GM21529 (cell line): Measurements from ENCODE around the gene GPS1.

Source experiments
- ATAC-seq: cut with Tn5 transposase; IDR thresholded peaks from one replicate; pipeline ENCODE4 v1.9.1; 2021; ENCODE audit not compliant: unreplicated experiment

Gene GPS1

DNA sequence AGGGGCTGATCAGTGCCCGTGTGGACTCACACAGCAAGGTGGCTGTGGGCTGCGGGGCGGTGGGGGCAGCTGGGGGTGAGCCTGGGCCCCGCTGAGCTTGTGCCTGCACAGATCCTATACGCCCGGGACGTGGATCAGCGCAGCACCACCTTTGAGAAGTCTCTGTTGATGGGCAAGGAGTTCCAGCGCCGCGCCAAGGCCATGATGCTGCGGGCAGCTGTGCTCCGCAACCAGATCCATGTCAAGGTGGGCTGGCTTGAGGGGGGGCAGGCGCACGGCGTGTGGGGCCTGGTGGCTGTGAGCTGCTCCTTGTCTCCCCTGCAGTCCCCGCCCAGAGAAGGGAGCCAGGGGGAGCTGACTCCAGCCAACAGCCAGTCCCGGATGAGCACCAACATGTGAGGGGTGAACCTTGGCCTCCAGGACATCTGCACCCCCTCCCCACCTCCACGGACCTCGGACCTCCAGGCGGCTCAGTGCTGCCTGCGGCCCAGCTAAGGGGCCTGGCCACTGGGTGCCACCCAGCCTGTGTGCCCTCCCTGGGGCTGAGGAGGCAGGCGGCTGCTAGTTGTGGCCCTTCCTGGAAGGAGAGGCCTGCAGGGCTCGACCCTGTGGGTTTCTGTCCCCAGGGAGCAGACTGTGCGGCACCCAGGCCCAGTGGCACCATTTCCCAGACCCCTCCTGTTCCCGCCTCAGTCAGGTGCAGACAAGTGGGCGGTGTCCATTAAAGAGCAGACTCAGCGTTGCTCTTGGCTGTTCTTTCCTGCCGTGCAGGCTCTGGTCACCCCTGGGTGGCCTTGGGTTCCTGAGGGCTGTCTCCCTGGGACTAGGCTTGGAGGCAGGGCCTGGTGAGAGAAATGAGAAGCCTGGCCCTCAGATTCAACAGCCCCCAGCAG lies 5.3 kb downstream of the GPS1 start:
- ATAC-seq: no peak

GRCh38 chr17:82058230-82058854 lies 6.6 kb downstream of the GPS1 start:
- ATAC-seq: no peak

- ATAC-seq: no peak
These were observed 7.2 kb downstream of the GPS1 start for GRCh38 chr17:82058855-82059249.

DNA sequence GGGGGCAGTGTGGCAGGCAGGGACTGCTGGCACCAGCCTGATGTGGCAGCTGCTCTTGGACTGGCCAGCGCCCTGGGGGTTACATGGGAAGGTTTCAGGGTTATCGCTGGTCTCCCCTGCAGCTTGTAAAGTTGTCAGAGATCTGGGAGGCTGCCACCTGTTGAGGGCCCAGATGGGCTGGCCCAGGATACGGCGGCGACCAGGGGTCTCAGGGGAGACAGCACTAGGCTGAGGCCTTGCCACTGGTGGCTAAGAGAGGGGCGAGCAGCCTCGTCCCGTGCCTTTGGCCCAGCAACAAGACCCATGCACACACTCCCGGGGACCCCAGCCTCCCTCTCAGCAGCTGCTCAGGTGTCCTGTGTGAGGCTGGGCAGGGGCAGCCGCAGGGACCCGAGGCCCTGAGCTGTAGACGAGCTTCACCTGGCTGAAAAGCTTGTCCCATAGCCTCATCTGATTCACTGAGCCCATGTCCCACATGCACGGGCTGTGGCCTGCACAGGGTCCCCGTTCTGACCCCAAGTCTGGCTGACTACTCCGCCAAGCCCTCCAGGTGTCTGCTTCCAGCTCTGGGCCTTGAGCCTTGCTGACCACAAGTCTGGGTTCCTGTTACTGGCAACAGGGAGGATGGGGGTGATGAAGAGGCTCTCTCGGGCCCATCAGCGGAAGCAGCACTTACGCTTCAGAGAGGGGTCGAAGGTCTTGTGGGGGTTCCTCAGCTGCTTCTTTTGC lies 7.7 kb downstream of the GPS1 start:
- ATAC-seq: no peak

DNA sequence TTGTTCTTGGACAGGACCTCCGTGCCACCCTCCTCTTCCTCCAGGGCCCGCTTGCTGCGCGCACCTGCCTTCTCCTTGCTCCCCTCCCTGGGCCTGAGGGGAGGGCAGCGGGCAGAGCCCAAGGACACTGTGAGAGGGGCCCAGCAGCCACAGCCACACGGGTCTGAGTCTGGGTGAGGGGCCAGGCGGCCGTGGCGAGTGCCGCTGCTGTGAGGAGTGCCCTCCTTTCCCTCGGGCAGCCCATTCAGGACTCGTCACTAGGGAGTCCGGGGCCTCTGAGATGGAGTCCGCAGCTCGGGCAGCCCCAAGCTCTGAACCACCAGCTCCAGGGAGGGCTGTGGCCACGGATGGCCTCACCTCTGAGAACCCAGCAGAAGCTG lies 8.3 kb downstream of the GPS1 start:
- ATAC-seq: no peak

- no peak for ATAC-seq
These were observed 8.9 kb downstream of the GPS1 start for GRCh38 chr17:82060614-82061013.

DNA sequence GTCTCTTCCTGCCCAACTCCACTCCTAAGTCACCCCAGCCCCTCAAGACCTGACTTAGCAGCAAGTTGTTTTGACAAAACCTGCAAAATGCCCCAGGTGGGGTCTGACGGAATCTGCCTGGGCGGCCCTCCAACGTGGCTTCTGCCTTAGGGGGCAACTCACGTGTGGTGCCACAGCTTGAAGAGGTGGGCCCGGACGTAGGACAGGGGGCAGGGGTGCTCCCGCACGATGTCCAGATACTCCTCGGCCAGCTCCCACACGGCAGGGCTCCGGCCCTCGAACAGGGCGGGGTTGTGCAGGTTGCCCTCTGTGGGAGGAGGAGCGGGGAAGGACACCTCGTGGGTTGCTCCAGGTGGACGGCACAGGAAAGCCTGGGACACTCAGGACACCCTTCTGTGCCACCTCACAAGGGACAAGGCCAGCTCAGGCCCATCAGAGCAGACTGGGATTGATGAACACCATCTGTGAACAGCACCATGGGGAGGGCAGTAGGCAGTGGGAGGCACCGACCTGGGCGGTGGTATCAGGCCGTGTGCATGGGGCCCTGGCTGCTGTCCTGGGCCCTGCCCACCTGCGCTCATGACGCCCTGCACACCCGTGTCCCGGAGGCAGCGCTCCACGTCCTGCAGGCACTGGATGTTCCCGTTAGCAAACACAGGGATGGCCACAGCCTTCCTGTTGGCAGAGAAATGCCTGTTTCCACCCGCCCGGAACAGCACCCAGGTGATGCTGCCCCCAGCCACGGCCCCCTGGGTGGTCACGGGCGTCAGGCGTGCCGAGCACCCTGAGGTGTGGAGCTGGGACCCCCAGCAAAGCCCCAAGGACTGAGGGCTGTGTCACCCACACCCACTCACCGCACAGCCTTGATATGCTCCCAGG lies 9.6 kb downstream of the GPS1 start:
- no peak for ATAC-seq

DNA sequence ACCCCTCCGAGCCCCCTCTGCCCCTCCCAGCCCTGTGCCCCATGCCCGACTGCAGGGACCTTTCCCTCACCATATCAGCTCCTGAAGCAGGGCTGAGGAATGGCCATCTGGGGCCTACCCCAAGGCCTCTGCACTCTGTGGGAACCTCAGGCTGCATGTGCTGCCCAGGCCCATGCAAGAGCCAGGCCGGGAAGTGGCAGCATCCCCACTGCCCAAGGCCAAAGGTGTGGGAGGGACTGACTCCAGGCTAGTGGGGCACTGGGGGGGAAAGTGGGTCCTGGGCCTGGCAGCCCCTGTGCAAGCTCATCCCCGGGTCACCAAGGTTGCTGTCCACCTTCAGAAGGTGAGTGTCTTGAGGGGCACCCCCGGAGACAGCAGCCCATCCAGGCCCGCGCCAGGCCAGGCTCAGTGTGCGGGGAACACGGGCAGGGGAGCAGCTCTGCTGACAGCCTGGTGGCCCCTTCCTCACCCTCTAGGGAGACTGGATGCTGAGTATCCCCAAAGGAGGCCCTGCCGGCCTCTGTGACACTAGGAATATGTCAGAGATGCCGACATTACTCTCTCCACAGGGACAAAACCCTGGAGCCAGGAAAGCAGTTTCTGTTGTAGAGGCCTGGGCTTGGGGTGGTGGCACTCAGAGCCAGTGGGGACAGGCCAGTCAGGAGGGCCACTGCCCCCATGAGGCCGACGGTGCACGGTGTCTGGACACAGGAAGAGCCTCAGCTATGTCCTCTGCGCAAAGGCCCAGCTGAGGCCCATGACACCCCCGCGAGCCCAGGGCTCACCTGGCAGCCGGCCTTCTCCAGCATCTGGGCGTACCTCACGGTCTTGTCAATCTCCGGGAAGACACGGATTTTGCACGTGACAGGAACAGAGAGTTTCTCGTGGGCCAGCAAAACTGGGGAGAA lies 10.6 kb downstream of the GPS1 start:
- no peak for ATAC-seq

DNA sequence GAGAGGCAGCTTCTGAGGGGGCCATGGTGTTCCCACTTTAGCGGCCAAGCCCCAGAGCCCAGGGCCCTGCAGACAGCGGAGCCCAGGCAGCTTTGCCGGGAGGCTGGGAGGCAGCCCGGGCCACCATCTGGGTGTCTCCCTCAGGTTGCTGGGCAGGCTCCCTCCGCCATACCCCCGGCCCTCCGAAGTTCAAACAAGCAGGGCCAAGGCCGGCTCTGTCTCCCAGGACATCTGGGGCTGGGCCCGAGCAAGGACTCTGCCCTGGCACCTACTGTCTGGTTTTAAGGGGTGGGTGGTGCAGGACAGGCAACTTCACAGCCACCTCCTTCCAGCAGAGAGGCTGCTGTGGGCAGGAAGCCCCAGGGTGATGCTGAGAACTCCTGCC lies 11.3 kb downstream of the GPS1 start:
- ATAC-seq: no peak

DNA sequence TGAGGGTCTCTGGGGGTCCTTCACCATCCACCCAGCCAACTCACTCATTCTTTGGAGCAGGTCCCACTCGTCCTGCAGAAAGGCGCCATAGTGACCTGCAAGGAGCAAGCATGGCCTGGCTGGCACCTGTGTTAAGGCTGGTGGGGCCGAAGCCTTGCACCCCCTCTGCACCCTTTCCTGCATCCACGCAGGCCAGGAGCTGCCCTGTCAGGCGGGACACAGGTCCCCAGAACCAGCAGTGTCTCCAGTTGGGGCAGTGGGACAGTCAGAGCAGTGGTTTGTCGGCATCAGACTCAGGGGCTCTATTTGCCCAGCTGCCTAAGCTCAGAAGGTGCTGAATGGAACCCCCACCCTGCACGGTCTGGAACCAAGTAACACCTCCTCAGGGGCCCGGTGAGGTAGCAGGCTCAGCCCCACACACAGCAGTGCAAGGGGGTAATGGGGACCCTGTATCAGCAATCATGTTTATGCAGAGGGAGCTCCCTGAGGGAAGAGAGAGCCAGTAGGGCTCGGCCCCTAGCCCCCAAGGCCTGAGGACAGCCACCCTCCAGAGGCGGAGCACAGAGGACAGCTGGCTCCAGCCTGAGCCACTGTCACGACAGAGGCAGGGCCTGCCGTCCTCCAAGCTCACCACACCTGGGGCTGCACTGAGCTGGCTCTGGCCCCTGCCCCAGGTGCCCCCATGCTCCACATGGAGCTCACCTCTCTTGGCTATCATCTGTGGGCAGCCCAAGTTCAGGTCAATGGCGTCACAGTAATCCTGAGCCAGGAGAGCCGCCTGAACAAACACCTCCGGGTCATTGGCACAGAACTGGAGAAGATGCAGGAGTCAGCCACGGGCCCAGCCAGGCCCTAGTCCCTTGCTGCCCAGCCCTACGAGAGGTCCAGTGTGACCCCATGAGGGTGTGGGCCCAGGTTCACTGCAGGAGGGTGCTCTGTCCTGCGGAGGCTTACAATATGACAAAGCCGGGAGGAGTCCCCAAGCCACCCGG lies 12.0 kb downstream of the GPS1 start:
- no peak for ATAC-seq

DNA sequence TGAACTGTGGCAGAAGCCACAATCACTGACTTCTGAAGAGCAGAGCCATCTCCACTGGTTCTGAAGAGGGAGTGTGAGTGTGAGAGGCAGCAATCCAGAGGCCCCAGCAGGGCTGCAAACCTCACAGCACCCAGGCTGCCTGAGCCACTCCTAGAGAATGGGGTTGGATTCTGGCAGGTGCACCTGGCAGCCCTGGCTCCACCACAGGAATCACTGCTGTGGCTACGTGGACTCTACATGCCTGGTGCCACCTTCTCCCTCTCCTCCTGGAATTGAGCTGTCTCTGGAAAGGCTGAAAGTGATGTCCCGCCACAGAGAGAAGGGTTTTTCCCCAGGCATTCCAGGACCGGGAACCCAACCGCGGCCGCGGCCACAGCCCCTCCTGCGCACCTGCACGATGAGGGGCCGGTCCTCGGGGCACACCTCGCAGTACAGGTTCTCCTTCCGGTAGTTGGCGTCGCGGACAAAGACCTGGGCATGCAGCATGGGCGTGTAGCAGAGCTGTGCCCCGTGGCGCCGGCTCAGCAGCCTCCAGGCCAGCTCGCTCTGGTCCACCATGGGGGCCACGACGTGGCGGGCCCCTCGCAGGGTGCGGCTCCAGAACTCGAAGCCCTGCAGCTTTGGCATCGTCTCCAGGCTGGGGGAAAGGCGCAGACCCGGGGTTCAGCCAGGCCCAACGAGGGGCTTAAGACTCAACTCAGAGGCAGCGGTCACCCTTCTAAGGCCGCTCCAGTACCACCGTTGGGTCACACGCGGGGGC lies 12.9 kb downstream of the GPS1 start:
- ATAC-seq: no peak

GRCh38 chr17:82065193-82065637 lies 13.5 kb downstream of the GPS1 start:
- peak; percentile 26 for ATAC-seq

DNA sequence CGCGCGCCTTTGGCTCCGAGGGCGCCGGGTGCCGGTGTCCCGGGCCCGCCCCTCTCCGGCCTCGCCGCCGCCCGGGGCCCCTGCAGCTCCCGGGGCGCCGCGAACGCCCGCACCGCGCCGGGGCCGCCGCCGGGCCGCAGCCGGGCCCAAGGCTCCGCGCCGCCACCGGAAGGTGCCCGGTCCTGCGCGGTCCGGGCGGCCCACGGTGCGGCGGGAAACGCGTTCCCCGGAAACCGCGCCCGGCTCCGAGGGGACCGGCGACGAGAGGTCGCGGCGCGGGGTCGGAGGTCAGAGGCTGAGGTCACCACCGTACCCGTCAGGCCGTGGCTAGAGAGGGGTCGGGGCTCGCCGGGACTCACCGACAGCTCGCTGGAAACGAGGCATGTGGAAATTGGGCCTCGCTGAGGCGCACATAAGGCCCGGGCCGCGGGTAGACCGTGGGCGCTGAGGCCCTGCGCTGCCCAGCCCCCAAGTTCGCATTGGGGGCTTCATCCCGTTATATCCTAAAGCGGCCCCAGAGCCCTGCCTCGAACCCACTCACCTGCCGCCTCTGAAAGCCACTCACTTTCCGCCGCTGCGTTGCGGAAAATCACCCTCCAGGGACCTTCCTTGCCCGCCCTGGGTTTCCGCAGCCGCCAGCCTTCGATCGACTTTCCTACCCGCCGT lies 14.1 kb downstream of the GPS1 start, which contains the start of gene DUS1L:
Gene DUS1L, minus strand, starts transcription at position 167 of the 666 bp plus-strand sequence. CDS start 745 bp downstream, outside the sequence.
- ATAC-seq: peak; percentile 62

GRCh38 chr17:82070611-82071010 lies 18.9 kb downstream of the GPS1 start:
- ATAC-seq: no peak

GRCh38 chr17:82072827-82073226 lies 21.1 kb downstream of the GPS1 start:
- ATAC-seq: no peak

- no peak for ATAC-seq
These were observed 21.7 kb downstream of the GPS1 start for GRCh38 chr17:82073446-82073845.
